B cell (primary cell): ENCODE measurements around the gene SORL1. TPM values are rescaled to one million over a fixed set of nuclear protein-coding genes. Genes with fewer than 3 reads are reported as not detected.

Experiments used
- ATAC-seq: fragments of 200-7000 bp; cut with Tn5 transposase; one replicate; pipeline ENCODE4 v1.10.0; 2021; ENCODE audit warnings: low read depth, mild to moderate bottlenecking, moderate number of reproducible peaks, moderate library complexity
- CTCF ChIA-PET: fragments of 350-600 bp; sonication (Branson Sonifier 250); formaldehyde crosslinking; loops from one replicate; lab custom pipeline; 2021; ENCODE audit warnings: antibody characterized with exemption, inconsistent platforms; lab: Charles Lee
- POLR2A ChIA-PET: fragments of 350-600 bp; sonication (Branson Sonifier 250); formaldehyde crosslinking; loops from one replicate; lab custom pipeline; 2021; ENCODE audit warnings: antibody characterized with exemption; lab: Charles Lee
- DNase-seq: peaks from one replicate; pipeline ENCODE4 v3.0.0; 2013
- H2AFZ ChIP-seq: 2 replicates; pipeline ENCODE4 v1.6.1; 2012; ENCODE audit warnings: mild to moderate bottlenecking, low read depth, low read length; ENCODE audit not compliant: insufficient read depth, poor library complexity, severe bottlenecking
- H3K27ac ChIP-seq, 2 donors: 1 replicate in 1 of 2; 2 replicates in 1 of 2; pipeline ENCODE4 v1.5.1; 2012 to 2013; ENCODE audit warnings: low read length in 2 of 2, mild to moderate bottlenecking in 2 of 2, moderate library complexity in 1 of 2
- H3K27me3 ChIP-seq, 4 experiments: fragments of 200-600 bp in 1 of 4; sonication (generic) in 1 of 4; replicated peaks in 1 of 4; 1 replicate in 2 of 4; 2 replicates in 2 of 4; pipeline versions ENCODE4 v1.6.1 to v1.7.0; 2013 to 2016; ENCODE audit warnings: low read length in 3 of 4, mild to moderate bottlenecking in 2 of 4, mixed read lengths in 1 of 4, moderate library complexity in 1 of 4; ENCODE audit not compliant: insufficient read depth in 4 of 4, control insufficient read depth in 3 of 4; ENCODE audit errors: control extremely low read depth in 1 of 4
- H3K36me3 ChIP-seq, 2 experiments: replicated peaks in 1 of 2; 1 replicate in 1 of 2; 2 replicates in 1 of 2; pipeline versions ENCODE4 v1.6.1 to v1.7.1; 2013; ENCODE audit warnings: low read length in 1 of 2; ENCODE audit not compliant: insufficient read depth in 2 of 2, control insufficient read depth in 1 of 2; ENCODE audit errors: control extremely low read depth in 1 of 2, extremely low read depth in 1 of 2
- H3K4me1 ChIP-seq, 2 donors: fragments of 200-600 bp in 1 of 2; sonication (generic) in 1 of 2; 1 replicate in 1 of 2; 2 replicates in 1 of 2; pipeline versions ENCODE4 v1.5.1 to v1.6.1; 2013 to 2017; ENCODE audit warnings: low read length in 2 of 2; ENCODE audit not compliant: control insufficient read depth in 2 of 2, insufficient read depth in 2 of 2
- H3K4me2 ChIP-seq: replicated peaks from 2 replicates; pipeline ENCODE3; 2012; ENCODE audit warnings: mild to moderate bottlenecking, low read depth, low read length; ENCODE audit not compliant: poor library complexity, severe bottlenecking
- H3K4me3 ChIP-seq, 5 experiments: fragments of 200-600 bp in 1 of 5; sonication (generic) in 1 of 5; 1 replicate in 3 of 5; 2 replicates in 2 of 5; pipeline versions ENCODE4 v1.5.1 to v1.7.0; 2011 to 2016; ENCODE audit warnings: low read length in 4 of 5, mild to moderate bottlenecking in 4 of 5, low read depth in 2 of 5, control low read depth in 1 of 5, moderate library complexity in 1 of 5; ENCODE audit not compliant: insufficient read depth in 1 of 5; ENCODE audit errors: control extremely low read depth in 1 of 5, extremely low read depth in 1 of 5
- H3K79me2 ChIP-seq: fragments of 200-600 bp; sonication (generic); one replicate; pipeline ENCODE4 v1.6.0; 2016; ENCODE audit warnings: low read length; ENCODE audit not compliant: control insufficient read depth, insufficient read depth
- H3K9ac ChIP-seq: fragments of 200-600 bp; sonication (generic); 2 replicates; pipeline ENCODE4 v1.6.1; 2017; ENCODE audit warnings: mild to moderate bottlenecking, low read length, moderate library complexity
- H3K9me3 ChIP-seq, 3 donors: one replicate each; pipeline versions ENCODE4 v1.6.1 to v1.7.1; 2013; ENCODE audit warnings: low read length in 2 of 3; ENCODE audit not compliant: control insufficient read depth in 2 of 3, insufficient read depth in 1 of 3; ENCODE audit errors: control extremely low read depth in 1 of 3
- H4K20me1 ChIP-seq: 2 replicates; pipeline ENCODE4 v1.6.0; 2012; ENCODE audit warnings: mild to moderate bottlenecking, low read length; ENCODE audit not compliant: insufficient read depth, control insufficient read depth, poor library complexity, severe bottlenecking
- H3K27ac Mint-ChIP-seq: one replicate; pipeline ENCODE4 v1.8.0; 2021; ENCODE audit warnings: mixed read lengths
- H3K27me3 Mint-ChIP-seq: one replicate; pipeline ENCODE4 v1.8.0; 2021; ENCODE audit warnings: mixed read lengths
- H3K4me1 Mint-ChIP-seq: one replicate; pipeline ENCODE4 v1.8.0; 2021; ENCODE audit warnings: mixed read lengths
- H3K4me3 Mint-ChIP-seq: one replicate; pipeline ENCODE4 v1.8.0; 2021; ENCODE audit warnings: mixed read lengths
- H3K9me3 Mint-ChIP-seq: one replicate; pipeline ENCODE4 v1.8.0; 2022; ENCODE audit warnings: mixed read lengths; ENCODE audit not compliant: insufficient read depth
- CTCF ChIP-seq: fragments of 200-600 bp; IDR thresholded peaks from one replicate; pipeline ENCODE4 v1.8.0; 2022; ENCODE audit warnings: antibody characterized with exemption, mild to moderate bottlenecking
- EZH2 ChIP-seq: IDR thresholded peaks from 2 replicates; pipeline ENCODE4 v1.6.1; 2012; ENCODE audit warnings: borderline replicate concordance, low read depth, mild to moderate bottlenecking, moderate library complexity, low read length; ENCODE audit not compliant: insufficient read depth, poor library complexity, severe bottlenecking
- WGBS: methylation state at CpG from one replicate; pipeline ENCODE4 v1.1.5; 2013; ENCODE audit warnings: missing lambda C conversion rate; ENCODE audit not compliant: insufficient coverage; 5-methylcytosine and 5-hydroxymethylcytosine counted together
- intact Hi-C: fragments of 100-400 bp; cut with micrococcal nuclease; formaldehyde crosslinking; loops from one replicate; pipeline ENCODE4 v1.10.0; 2022
- polyA plus RNA-seq: library from polyadenylated mRNA; depleted of rRNA; stranded (reverse); fragments of >200 nt; gene quantifications from 2 replicates; pipeline ENCODE4 v1.2.3, GENCODE V29; 2012
- total RNA-seq, 2 donors: library from RNA; stranded (reverse); fragments of 120-200 nt in 1 of 2; gene quantifications; 1 replicate in 1 of 2; 2 replicates in 1 of 2; pipeline versions ENCODE4 v1.2.3 to v1.2.4, GENCODE V29; 2013 to 2022

SORL1 gene
- total and polyA plus RNA-seq, 2 donors (not counting 1 experiment from before 2014, with no cell fraction given) = 13.0 to 396 TPM

GRCh38 chr11:121581607-121582006 is 129.5 kb downstream of the SORL1 start:
- ATAC-seq (no peak), DNase-seq (no peak)
- H3K27ac ChIP-seq = no peak overlapping the region
- H3K4me3 Mint-ChIP-seq = no peak overlapping the region
- H3K9me3 Mint-ChIP-seq = peaks cover 8% of the 10 kb centered on the region
- no peak overlapping the region for H3K9ac ChIP-seq
- no peak for TF ChIP-seq CTCF
- no peak for TF ChIP-seq EZH2
- H2AFZ ChIP-seq = no peak overlapping the region
- no peaks in the 10 kb centered on the region for H3K79me2 ChIP-seq
- peaks cover 5% of the 10 kb centered on the region in 2 donors for H3K4me1 ChIP-seq
- no peak overlapping the region for H3K4me3 ChIP-seq
- H3K36me3 ChIP-seq = peaks cover 14 to 47% of the 10 kb centered on the region in 2 experiments
- ChIA-PET POLR2A (no interaction called here), CTCF (interaction anchor here (1.0 to 1.7 kb wide), 2 partner anchors 9 to 11 kb away, joined by 3 to 8 read pairs; no protein-coding TSS in a partner anchor)
- no peak overlapping the region for H3K27ac Mint-ChIP-seq
- no CpG with 5 or more reads among the region's 4 CpGs for WGBS
- H3K27me3 Mint-ChIP-seq = no peaks in the 10 kb centered on the region
- H3K4me2 ChIP-seq = no peak overlapping the region
- no peaks in the 10 kb centered on the region for H3K27me3 ChIP-seq
- H4K20me1 ChIP-seq = no peaks in the 10 kb centered on the region
- H3K4me1 Mint-ChIP-seq = peaks cover 9% of the 10 kb centered on the region
- intact Hi-C loops = no loop called here
- peaks cover 3 to 4% (median 4%) of the 10 kb centered on the region in 3 donors for H3K9me3 ChIP-seq

- no peak overlapping the region for H3K4me3 Mint-ChIP-seq
- POLR2A ChIA-PET = no interaction called here
- ATAC-seq = no peak
Measured at GRCh38 chr11:121582296-121582695, 130.2 kb downstream of the SORL1 start.

More at GRCh38 chr11:121582296-121582695, 130.2 kb downstream of the SORL1 start:
- no peak for DNase-seq
- CTCF ChIA-PET = interaction anchor here (1.0 to 1.7 kb wide), 2 partner anchors 9 to 12 kb away, joined by 3 to 8 read pairs; no protein-coding TSS in a partner anchor
- Histone ChIP-seq H2AFZ (no peak overlapping the region), H3K4me1 (peaks cover 5% of the 10 kb centered on the region in 2 donors), H3K27me3 (no peaks in the 10 kb centered on the region), H3K4me3 (no peak overlapping the region), H3K79me2 (no peaks in the 10 kb centered on the region), H3K9me3 (peaks cover 3 to 4% (median 4%) of the 10 kb centered on the region in 3 donors), H3K27ac (no peak overlapping the region), H3K9ac (no peak overlapping the region), H3K36me3 (peaks cover 14 to 45% of the 10 kb centered on the region in 2 experiments), H4K20me1 (no peaks in the 10 kb centered on the region), H3K4me2 (no peak overlapping the region)
- Mint-ChIP-seq H3K9me3 (peaks cover 8% of the 10 kb centered on the region), H3K27ac (no peak overlapping the region), H3K4me1 (peaks cover 5% of the 10 kb centered on the region), H3K27me3 (no peaks in the 10 kb centered on the region)
- intact Hi-C loops = no loop called here
- TF ChIP-seq EZH2 (no peak), CTCF (no peak)
- WGBS = 30% methylated on average over 2 of the region's 4 CpGs
